GM18870 (cell line): ENCODE data around the gene SLC4A4.

Source experiments
- ATAC-seq: cut with Tn5 transposase; IDR thresholded peaks from one replicate; pipeline ENCODE4 v1.9.1; 2021; ENCODE audit warnings: moderate library complexity; ENCODE audit not compliant: unreplicated experiment

Gene SLC4A4

GRCh38 chr4:71338846-71339593 is at the start of gene SLC4A4:
TSS of gene SLC4A4 (plus strand) at chr4:71339020.
- peak; percentile 99 for ATAC-seq

DNA sequence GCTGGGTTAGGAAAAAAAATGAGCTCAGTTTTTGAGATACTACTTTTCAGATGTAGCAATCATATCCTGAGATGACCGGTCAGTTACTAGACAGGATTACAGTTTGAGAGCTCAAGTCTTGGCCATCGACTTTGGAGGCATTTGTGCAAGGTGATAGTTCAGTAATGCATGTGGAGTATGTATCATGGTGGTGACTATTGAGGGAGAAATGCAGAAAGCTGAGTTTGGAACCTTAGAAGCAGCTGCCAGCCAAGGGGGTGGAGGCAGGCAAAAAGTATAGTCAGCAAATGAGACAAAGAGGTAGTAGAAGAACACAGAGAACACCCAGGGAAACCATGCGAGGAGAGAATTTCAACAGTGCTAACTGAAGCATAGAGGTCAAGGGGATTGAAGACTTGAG is 48.7 kb upstream of the SLC4A4 start:
- no peak for ATAC-seq

GRCh38 chr4:71290476-71290875 is 48.3 kb upstream of the SLC4A4 start:
- ATAC-seq, result no peak

GRCh38 chr4:71292228-71292627 is 46.6 kb upstream of the SLC4A4 start:
- no peak for ATAC-seq

DNA sequence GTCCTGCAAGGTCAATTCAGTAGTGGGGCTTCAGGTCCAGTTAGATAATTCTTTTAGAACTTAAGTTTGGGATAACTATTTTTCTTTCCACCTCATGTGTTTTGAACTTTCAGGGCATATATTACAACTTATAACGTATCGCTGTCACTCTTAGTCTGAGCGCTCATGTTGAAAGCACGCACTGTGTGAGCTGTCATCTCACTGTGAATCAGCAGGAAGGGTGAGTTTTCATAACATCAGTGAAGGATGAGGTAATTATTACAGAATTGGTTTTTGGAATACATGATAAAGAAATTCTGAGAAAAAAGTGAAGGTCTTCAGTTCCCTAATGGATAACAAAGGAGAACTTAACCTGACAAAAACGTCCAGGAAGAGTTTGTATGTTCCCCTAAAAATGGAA is 45.1 kb upstream of the SLC4A4 start:
- ATAC-seq, result no peak

DNA sequence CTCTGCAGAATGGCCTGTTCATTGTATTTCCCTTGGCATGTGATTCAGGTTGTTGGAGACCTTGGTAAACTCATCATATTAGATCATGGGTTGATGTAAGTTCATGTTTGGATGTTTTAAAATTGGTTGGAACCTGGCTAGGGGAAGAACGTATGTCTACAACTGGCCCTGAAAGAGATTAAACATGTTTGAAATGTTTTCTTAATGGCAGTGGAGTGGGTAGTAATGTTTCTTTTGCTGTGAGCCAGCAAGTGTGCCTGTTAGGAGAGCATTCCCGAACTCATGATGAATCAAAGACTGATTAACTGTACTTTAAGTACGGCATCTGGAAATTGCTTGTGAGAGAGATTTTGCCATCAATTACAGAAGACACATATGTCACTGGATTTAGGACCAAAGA is 44.5 kb upstream of the SLC4A4 start:
- no peak for ATAC-seq

- no peak for ATAC-seq
Measured at GRCh38 chr4:71296945-71297344, 41.9 kb upstream of the SLC4A4 start.

DNA sequence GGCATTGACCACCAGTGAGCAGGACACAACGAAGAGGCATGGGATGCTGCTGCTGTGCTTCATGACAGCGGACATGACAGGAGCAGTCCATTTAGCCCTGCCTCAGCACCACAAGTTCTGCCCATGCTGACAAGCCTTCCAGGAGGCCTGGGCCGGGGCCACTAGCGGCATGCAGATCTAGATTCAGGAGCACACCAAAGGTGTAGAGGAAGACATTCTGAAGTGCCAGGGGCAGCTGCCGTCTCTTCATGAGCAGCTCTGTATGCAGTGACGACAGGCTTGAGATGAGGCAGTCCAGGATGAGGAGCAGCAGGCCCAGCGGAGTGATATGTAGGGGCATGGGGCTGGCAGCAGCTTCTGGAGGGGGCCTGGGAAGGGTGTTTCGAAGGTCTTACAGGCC is 38.5 kb upstream of the SLC4A4 start:
- ATAC-seq, result no peak

DNA sequence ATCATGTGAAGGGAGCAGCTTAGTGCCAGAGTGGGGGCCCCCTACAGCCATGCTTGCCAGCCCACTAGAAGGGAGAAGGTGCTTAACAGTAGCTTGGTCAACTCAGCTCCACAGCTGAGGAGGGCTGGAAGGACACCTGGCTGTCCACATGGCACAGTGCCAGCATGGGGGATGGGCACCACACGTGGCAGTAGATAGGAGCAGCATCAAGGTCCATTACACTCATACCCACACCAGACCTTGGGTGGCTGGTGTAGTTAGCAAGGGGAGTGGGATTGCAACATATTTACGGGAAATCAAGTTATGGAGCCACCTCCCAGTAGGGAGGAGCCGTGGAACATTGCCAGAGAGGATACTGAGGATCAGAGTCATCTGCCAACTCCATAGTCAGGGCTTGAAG is 37.9 kb upstream of the SLC4A4 start:
- no peak for ATAC-seq

DNA sequence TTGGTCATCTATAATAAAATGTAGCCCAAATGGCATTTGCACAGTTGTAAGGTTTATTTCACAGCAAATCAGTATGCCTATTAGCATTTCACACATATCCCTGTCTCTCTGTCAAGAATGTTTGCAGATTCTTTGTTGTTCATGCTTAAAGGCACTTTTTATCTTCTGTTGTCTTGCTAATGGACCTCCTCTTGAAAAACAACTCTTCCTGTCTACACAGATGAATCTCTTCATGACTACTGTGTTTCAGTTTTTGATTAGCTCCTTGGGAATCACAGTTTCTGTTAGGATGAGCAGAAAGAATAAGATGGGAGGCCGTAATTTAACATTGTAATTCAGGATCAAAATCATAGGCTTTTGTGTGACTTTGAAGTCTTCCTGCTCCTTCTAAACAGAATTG is 35.5 kb upstream of the SLC4A4 start:
- no peak for ATAC-seq

- ATAC-seq, result no peak
Measured at GRCh38 chr4:71303850-71304249, 35.0 kb upstream of the SLC4A4 start.

DNA sequence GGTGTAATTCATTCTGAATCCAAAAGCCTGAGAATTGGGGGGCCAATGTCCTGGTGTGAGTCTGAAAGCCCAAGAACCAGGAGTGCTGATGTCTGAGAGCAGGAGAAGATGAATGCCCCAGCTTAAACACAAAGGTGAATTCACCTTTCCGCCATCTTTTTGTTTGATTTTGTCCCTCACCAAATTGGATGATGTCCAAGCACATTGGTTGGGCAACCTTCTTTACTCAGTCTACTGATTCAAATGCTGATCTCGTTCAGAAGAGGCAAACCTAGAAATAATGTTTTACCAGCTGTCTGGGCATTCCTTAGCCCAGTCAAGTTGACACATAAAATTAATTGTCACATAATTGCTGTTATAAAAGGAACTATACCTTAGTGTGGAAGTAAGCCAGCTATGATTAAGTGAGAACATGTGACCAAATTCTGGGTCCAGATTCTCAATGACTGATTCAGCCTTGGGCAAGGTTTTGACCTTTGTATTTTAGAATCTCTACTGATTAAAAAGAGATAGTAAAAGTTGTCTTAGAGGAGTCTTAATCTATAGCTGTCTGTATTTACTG is 34.5 kb upstream of the SLC4A4 start:
- ATAC-seq, result no peak

- no peak for ATAC-seq
Measured at GRCh38 chr4:71307729-71308128, 31.1 kb upstream of the SLC4A4 start.

GRCh38 chr4:71322425-71322824 is 16.4 kb upstream of the SLC4A4 start:
- no peak for ATAC-seq

- no peak for ATAC-seq
Measured at GRCh38 chr4:71333368-71333767, 5.5 kb upstream of the SLC4A4 start.

- no peak for ATAC-seq
Measured at GRCh38 chr4:71333960-71334359, 4.9 kb upstream of the SLC4A4 start.

DNA sequence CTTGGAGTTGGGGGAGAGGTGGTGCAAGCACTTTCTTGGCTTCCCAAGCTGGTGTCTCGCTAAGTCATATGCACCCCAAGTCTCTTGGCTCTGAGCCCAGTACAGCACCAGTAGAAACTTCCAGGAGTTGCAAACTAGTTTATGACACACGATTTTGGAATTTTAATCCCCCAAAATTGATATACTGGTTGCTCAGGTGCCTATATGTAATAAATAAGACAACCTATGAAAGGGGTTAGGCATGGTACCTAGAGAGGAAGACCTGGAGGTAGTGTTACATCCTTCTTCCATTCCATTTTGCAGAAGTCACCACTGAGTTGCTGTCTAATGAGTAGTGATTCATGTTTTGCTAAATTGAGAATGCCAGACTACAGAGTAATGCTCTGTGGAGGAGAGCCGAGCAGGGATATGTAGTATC is 4.3 kb upstream of the SLC4A4 start:
- no peak for ATAC-seq

DNA sequence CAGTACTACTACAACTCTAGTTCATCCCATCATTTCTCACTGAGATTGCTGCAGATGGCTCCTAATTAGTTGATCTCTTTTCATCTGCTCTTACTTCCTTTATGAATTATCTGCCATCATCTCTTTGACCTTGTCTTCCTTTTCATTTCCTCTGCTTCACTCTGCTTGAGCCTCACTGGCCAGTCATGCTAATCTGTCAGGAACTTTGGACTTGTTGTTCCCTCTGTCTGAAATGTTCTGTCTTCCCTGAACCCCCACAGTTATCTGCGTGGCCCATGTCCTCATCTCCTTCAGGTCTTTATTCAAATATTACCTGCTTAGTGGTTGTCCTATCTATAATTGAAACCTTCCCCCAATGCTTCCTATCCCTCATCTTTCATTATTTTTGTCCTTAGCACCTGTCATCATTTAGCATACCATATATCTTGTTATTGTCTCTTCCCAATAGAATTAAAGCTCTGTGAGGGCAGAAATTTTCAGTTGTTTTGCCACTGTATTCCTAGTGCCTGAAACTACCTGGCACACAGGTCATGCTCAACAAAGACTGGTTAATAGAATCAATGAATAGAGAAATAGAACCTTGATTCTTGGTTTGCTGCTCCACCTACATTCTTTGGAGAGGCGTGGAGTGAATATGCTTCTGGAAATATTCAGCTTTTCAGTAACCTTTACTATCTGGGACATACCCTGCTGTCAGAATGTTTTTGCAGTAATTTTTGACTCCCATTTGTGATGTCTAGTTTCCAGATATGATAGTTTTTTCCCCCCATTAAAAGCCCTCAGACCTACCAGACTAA is 5.0 kb downstream of the SLC4A4 start:
- ATAC-seq, result no peak

- no peak for ATAC-seq
Measured at GRCh38 chr4:71346710-71347109, 7.9 kb downstream of the SLC4A4 start.

GRCh38 chr4:71348586-71348985 is 9.8 kb downstream of the SLC4A4 start:
- no peak for ATAC-seq

DNA sequence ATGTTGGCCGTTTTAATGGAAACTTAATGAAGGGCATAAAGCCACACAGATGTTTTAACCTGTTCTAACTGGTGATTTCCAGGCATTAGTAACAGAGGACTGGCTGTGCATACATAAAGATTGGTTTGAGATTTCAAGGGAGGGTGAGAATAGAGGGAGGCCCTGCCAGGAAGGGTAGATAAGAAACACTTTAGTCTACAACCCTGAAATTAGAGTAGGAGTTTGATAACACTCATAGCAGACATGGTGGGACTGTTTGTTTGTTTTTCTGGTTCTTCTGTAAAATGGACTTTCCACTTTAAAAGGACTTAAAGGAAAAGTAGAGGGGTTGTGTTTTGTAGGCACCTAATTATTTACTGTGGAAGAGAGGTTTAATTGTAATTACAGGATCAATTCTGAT is 16.2 kb downstream of the SLC4A4 start:
- no peak for ATAC-seq

DNA sequence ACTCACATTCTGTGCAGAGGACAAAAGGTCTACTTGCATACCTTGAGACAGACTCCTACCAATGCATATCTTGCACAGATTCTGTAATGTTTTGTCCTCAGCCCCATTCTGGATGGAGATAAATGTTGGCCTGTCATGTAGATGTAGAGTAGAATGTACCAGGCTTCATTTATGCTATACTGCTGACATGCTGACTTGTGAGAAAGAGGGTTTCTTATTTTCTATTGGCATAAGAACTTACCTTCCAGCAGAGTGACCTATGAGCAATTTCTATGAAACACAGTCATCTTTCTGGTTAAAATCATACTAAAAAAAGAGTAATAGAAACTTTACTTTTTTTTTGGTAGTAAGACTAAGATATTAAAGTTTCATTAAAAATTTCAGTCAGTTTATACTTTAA is 17.2 kb downstream of the SLC4A4 start:
- ATAC-seq, result no peak
